Measurements from ENCODE around the gene TASL.
"Not testable (repeated sequence)": the region's sequence is repeated elsewhere in the genome, so short reads cannot be mapped to it uniquely, and the experiment has no call there.

TASL gene

GRCh38 chrX:30577362-30577991 lies at the start of gene TASL:
TSS of gene TASL (minus strand) at chrX:30577766. CDS start at chrX:30560355, 17,411 bp downstream.
- H3K4me1 ChIP-seq (ENCODE audit: insufficient read depth, low read length) = no peaks in the 10 kb centered on the region
- H3K36me3 ChIP-seq (ENCODE audit: insufficient read depth, low read length) = no peaks in the 10 kb centered on the region
- H3K9ac ChIP-seq (ENCODE audit: low read depth, low read length) = no peak within 1 kb of the TSS
- no peaks in the 10 kb centered on the region for H3K9me3 ChIP-seq (ENCODE audit: control insufficient read depth, insufficient read depth, low read length)

GRCh38 chrX:30626402-30626801 lies 48.8 kb upstream of the TASL start:
- H3K4me1 ChIP-seq (ENCODE audit: insufficient read depth, low read length) = no peaks in the 10 kb centered on the region
- H3K9ac ChIP-seq (ENCODE audit: low read depth, low read length) = no peak overlapping the region
- no peaks in the 10 kb centered on the region for H3K36me3 ChIP-seq (ENCODE audit: insufficient read depth, low read length)
- peaks cover 14% of the 10 kb centered on the region; the same call in 1 of the 2 replicates for H3K9me3 ChIP-seq (ENCODE audit: control insufficient read depth, insufficient read depth, low read length)

GRCh38 chrX:30622361-30622760 lies 44.8 kb upstream of the TASL start:
- H3K4me1 ChIP-seq (ENCODE audit: insufficient read depth, low read length) = 0 out of 2 replicates have a peak, but pooled peaks cover 3% of the 10 kb centered on the region
- no peaks in the 10 kb centered on the region for H3K36me3 ChIP-seq (ENCODE audit: insufficient read depth, low read length)
- no peak overlapping the region for H3K9ac ChIP-seq (ENCODE audit: low read depth, low read length)
- H3K9me3 ChIP-seq (ENCODE audit: control insufficient read depth, insufficient read depth, low read length) = peaks cover 14% of the 10 kb centered on the region; the same call in 1 of the 2 replicates

GRCh38 chrX:30620980-30621618 lies 43.5 kb upstream of the TASL start:
- Histone ChIP-seq H3K36me3 (ENCODE audit: insufficient read depth, low read length) (no peaks in the 10 kb centered on the region), H3K9me3 (ENCODE audit: control insufficient read depth, insufficient read depth, low read length) (peaks cover 14% of the 10 kb centered on the region; the same call in 1 of the 2 replicates), H3K9ac (ENCODE audit: low read depth, low read length) (no peak overlapping the region), H3K4me1 (ENCODE audit: insufficient read depth, low read length) (0 out of 2 replicates have a peak, but pooled peaks cover 3% of the 10 kb centered on the region)

- peaks cover 13% of the 10 kb centered on the region; the same call in 1 of the 2 replicates for H3K9me3 ChIP-seq (ENCODE audit: control insufficient read depth, insufficient read depth, low read length)
- H3K4me1 ChIP-seq (ENCODE audit: insufficient read depth, low read length) = 0 out of 2 replicates have a peak, but pooled peaks cover 3% of the 10 kb centered on the region
- no peaks in the 10 kb centered on the region for H3K36me3 ChIP-seq (ENCODE audit: insufficient read depth, low read length)
- no peak overlapping the region for H3K9ac ChIP-seq (ENCODE audit: low read depth, low read length)
Measured at GRCh38 chrX:30620125-30620524, 42.6 kb upstream of the TASL start.

- Histone ChIP-seq H3K9me3 (ENCODE audit: control insufficient read depth, insufficient read depth, low read length) (peaks cover 5% of the 10 kb centered on the region; the same call in 1 of the 2 replicates), H3K4me1 (ENCODE audit: insufficient read depth, low read length) (0 out of 2 replicates have a peak, but pooled peaks cover 3% of the 10 kb centered on the region), H3K36me3 (ENCODE audit: insufficient read depth, low read length) (no peaks in the 10 kb centered on the region), H3K9ac (ENCODE audit: low read depth, low read length) (peak overlapping the region; percentile 22; the same call in 1 of the 2 replicates)
Measured at GRCh38 chrX:30618160-30618765, 40.7 kb upstream of the TASL start.

GRCh38 chrX:30615229-30615628 lies 37.7 kb upstream of the TASL start:
- Histone ChIP-seq H3K9me3 (ENCODE audit: control insufficient read depth, insufficient read depth, low read length) (no peaks in the 10 kb centered on the region), H3K36me3 (ENCODE audit: insufficient read depth, low read length) (no peaks in the 10 kb centered on the region), H3K9ac (ENCODE audit: low read depth, low read length) (no peak overlapping the region), H3K4me1 (ENCODE audit: insufficient read depth, low read length) (peaks cover 7% of the 10 kb centered on the region; the same call in 1 of the 2 replicates)

- H3K9ac ChIP-seq (ENCODE audit: low read depth, low read length) = no peak overlapping the region
- H3K9me3 ChIP-seq (ENCODE audit: control insufficient read depth, insufficient read depth, low read length) = no peaks in the 10 kb centered on the region
- no peaks in the 10 kb centered on the region for H3K36me3 ChIP-seq (ENCODE audit: insufficient read depth, low read length)
- H3K4me1 ChIP-seq (ENCODE audit: insufficient read depth, low read length) = peaks cover 12% of the 10 kb centered on the region; the same call in 1 of the 2 replicates
Measured at GRCh38 chrX:30613721-30614120, 36.2 kb upstream of the TASL start.

- no peaks in the 10 kb centered on the region for H3K9me3 ChIP-seq (ENCODE audit: control insufficient read depth, insufficient read depth, low read length)
- no peaks in the 10 kb centered on the region for H3K36me3 ChIP-seq (ENCODE audit: insufficient read depth, low read length)
Measured at GRCh38 chrX:30612250-30612655, 34.7 kb upstream of the TASL start.

GRCh38 chrX:30610026-30610425 lies 32.5 kb upstream of the TASL start:
- no peaks in the 10 kb centered on the region for H3K36me3 ChIP-seq (ENCODE audit: insufficient read depth, low read length)
- H3K9ac ChIP-seq (ENCODE audit: low read depth, low read length) = no peak overlapping the region
- H3K4me1 ChIP-seq (ENCODE audit: insufficient read depth, low read length) = peaks cover 9% of the 10 kb centered on the region; the same call in 1 of the 2 replicates
- H3K9me3 ChIP-seq (ENCODE audit: control insufficient read depth, insufficient read depth, low read length) = no peaks in the 10 kb centered on the region

More at GRCh38 chrX:30612250-30612655, 34.7 kb upstream of the TASL start:
- H3K9ac ChIP-seq (ENCODE audit: low read depth, low read length) = no peak overlapping the region
- H3K4me1 ChIP-seq (ENCODE audit: insufficient read depth, low read length) = peaks cover 9% of the 10 kb centered on the region; the same call in 1 of the 2 replicates

GRCh38 chrX:30607155-30607554 lies 29.6 kb upstream of the TASL start:
- no peaks in the 10 kb centered on the region for H3K36me3 ChIP-seq (ENCODE audit: insufficient read depth, low read length)
- H3K4me1 ChIP-seq (ENCODE audit: insufficient read depth, low read length) = peaks cover 9% of the 10 kb centered on the region; the same call in 1 of the 2 replicates
- no peak overlapping the region for H3K9ac ChIP-seq (ENCODE audit: low read depth, low read length)
- no peaks in the 10 kb centered on the region for H3K9me3 ChIP-seq (ENCODE audit: control insufficient read depth, insufficient read depth, low read length)

- H3K9me3 ChIP-seq (ENCODE audit: control insufficient read depth, insufficient read depth, low read length); H3K36me3 ChIP-seq (ENCODE audit: insufficient read depth, low read length); H3K9ac ChIP-seq (ENCODE audit: low read depth, low read length); H3K4me1 ChIP-seq (ENCODE audit: insufficient read depth, low read length): not testable (repeated sequence)
Measured at GRCh38 chrX:30600269-30601176, 23.0 kb upstream of the TASL start.

- no peaks in the 10 kb centered on the region for H3K9me3 ChIP-seq (ENCODE audit: control insufficient read depth, insufficient read depth, low read length)
- no peak overlapping the region for H3K9ac ChIP-seq (ENCODE audit: low read depth, low read length)
- no peaks in the 10 kb centered on the region for H3K36me3 ChIP-seq (ENCODE audit: insufficient read depth, low read length)
- peaks cover 5% of the 10 kb centered on the region; the same call in 1 of the 2 replicates for H3K4me1 ChIP-seq (ENCODE audit: insufficient read depth, low read length)
Measured at GRCh38 chrX:30597216-30598012, 19.8 kb upstream of the TASL start.

Data from ES-I3 (cell line).